SK-N-SH (cell line): ENCODE measurements around the gene PCARE. TPM values are rescaled to one million over a fixed set of nuclear protein-coding genes. Genes with fewer than 3 reads are reported as not detected.

Experiments used
- polyA plus RNA-seq, 3 experiments: library from polyadenylated mRNA; depleted of rRNA; stranded (reverse); fragments of >200 nt; gene quantifications; 2 replicates each; pipeline ENCODE4 v1.2.3, GENCODE V29; 2012

Gene PCARE
- polyA plus RNA-seq, 1 of the 3 experiments (the other 2 are of a cell fraction) = not detected

Other genes with a start within 250 kb of the PCARE start
- gene TRMT61B, start 204.2 kb downstream of the PCARE start, polyA plus RNA-seq (2012; rRNA removed) = 11.0 and 11.4 TPM in 2 replicates
- gene WDR43, start 179.9 kb downstream of the PCARE start, polyA plus RNA-seq (2012; rRNA removed) = 35.1 and 48.5 TPM in 2 replicates
- 0.10 and 0.69 TPM in 2 replicates for gene TOGARAM2, start 93.2 kb downstream of the PCARE start, polyA plus RNA-seq (2012; rRNA removed)
- gene CLIP4, start 40.9 kb upstream of the PCARE start, polyA plus RNA-seq (2012; rRNA removed) = 12.7 and 20.7 TPM in 2 replicates